ENCODE measurements around the gene RPN1. TPM values are rescaled to one million over a fixed set of nuclear protein-coding genes. Genes with fewer than 3 reads are reported as not detected.

The RPN1 gene
- total and polyA plus RNA-seq, 2 of the 8 experiments (the other 6 are each of a cell fraction or from before 2014, with no cell fraction given): 165 to 211 TPM

DNA sequence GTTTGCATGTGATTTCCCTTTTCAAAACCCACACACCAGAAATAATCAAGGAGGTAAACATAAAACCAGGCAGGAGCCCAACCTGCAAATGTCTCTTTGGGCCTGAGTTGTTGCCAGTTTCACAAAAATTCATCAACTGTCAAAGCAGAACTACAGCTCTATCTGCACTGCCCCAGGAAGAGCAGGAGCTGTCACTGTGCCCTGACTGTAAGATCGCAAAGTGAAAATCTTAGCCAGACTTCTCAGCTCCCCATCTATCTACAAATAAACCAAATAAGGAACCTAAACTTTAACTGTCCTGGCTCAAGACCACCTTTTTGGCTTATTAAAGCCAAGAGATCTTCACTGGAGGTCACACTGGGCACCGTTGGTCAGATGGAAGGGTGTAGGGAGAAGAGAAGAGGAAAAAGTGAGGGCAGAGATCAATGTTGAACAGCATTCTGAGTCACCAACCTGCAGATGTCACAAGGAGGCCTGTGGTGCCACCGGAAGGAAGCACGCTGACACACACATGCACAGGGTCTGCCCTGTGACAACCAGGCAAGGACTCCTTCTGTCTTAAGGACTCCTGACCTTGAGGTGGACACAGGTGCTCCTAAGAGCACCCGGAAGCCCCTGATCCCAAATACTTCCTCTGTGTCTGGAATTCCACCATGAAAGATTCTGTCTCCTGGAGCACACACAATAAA lies 58.7 kb downstream of the RPN1 start:
- FAIRE-seq (no peak), DNase-seq (ENCODE audit: low read depth in 1 of 2, low spot score in 2 of 2) (no peak)
- Histone ChIP-seq H4K91ac (replicated peaks; ENCODE audit: insufficient read length, low read length) (no peak overlapping the region), H3K9ac (replicated peaks in 1 of 4; ENCODE audit: extremely low read depth in 1 of 4, low read depth in 3 of 4, low read length in 3 of 4) (no peak overlapping the region), H3K4me3 (ENCODE audit: extremely low read depth in 1 of 4, insufficient read depth in 2 of 4, low read depth in 3 of 4, low read length in 4 of 4) (no peak overlapping the region), H3K4me2 (ENCODE audit: insufficient read depth in 1 of 2, low read depth in 2 of 2, low read length in 2 of 2) (no peak overlapping the region), H2BK15ac (ENCODE audit: low read length) (no peak overlapping the region), H3K27me3 (replicated peaks in 1 of 4; ENCODE audit: control insufficient read depth in 3 of 4, extremely low read depth in 1 of 4, insufficient read depth in 3 of 4, low read length in 3 of 4) (no peaks in the 10 kb centered on the region), H3K4me1 (replicated peaks in 1 of 4; ENCODE audit: control insufficient read depth in 3 of 4, insufficient read depth in 4 of 4, low read length in 3 of 4) (no peaks in the 10 kb centered on the region; a peak in 1 of 7 replicates), H3K36me3 (ENCODE audit: control insufficient read depth in 2 of 4, insufficient read depth in 4 of 4, low read length in 3 of 4) (no peaks in the 10 kb centered on the region), H3K27ac (ENCODE audit: low read depth, low read length) (no peak overlapping the region), H2AFZ (ENCODE audit: low read length) (no peak overlapping the region), H2AK5ac (ENCODE audit: low read depth, low read length) (no peak overlapping the region), H3K9me3 (ENCODE audit: insufficient read depth in 2 of 2, low read depth in 1 of 2, low read length in 1 of 2) (no peaks in the 10 kb centered on the region), H4K5ac (ENCODE audit: insufficient read length, low read depth, low read length) (no peak overlapping the region), H4K20me1 (replicated peaks in 1 of 2; ENCODE audit: control insufficient read depth in 1 of 2, insufficient read depth in 2 of 2, low read length in 2 of 2) (no peaks in the 10 kb centered on the region), H2BK12ac (ENCODE audit: low read depth, low read length) (no peak overlapping the region), H3K4ac (replicated peaks; ENCODE audit: insufficient read length, low read depth, low read length) (no peak overlapping the region), H2BK120ac (replicated peaks; ENCODE audit: low read depth, low read length) (no peak overlapping the region), H3K14ac (ENCODE audit: insufficient read length) (no peak overlapping the region), H2BK5ac (ENCODE audit: low read depth, low read length) (no peak overlapping the region), H3K79me1 (ENCODE audit: low read depth, low read length) (no peaks in the 10 kb centered on the region), H2BK20ac (ENCODE audit: low read length) (no peak overlapping the region), H3K18ac (ENCODE audit: extremely low read depth, low read length) (no peak overlapping the region), H3K56ac (replicated peaks; ENCODE audit: insufficient read length, low read depth, low read length) (no peak overlapping the region), H4K8ac (ENCODE audit: extremely low read depth, insufficient read depth, low read length) (no peak overlapping the region), H3K23me2 (ENCODE audit: low read depth, low read length) (no peaks in the 10 kb centered on the region), H3K23ac (ENCODE audit: insufficient read length) (no peak overlapping the region), H3K79me2 (ENCODE audit: control insufficient read depth in 1 of 2, insufficient read depth in 2 of 2, low read length in 2 of 2) (no peaks in the 10 kb centered on the region)
- WGBS, 2 experiments (ENCODE audit: extremely low coverage in 1 of 2, insufficient coverage in 1 of 2, insufficient read length in 1 of 2, insufficient replicate concordance in 2 of 2, low coverage in 1 of 2, low lambda C conversion rate in 2 of 2, missing lambda C conversion rate in 1 of 2): 77% methylated on average over 5 of the region's 5 CpGs; no CpG with 5 or more reads in 1 of the 2 experiments
- CTCF ChIA-PET (ENCODE audit: partially characterized antibody): interaction anchor here (0.6 to 14.8 kb wide), 8 partner anchors 13 to 724 kb away, joined by 3 to 160 read pairs (median 4); no protein-coding TSS in a partner anchor
- TF ChIP-seq CBX5 (IDR thresholded peaks at IDR 0.05; ENCODE audit: low read depth, low read length) (no peak), CREB1 (IDR thresholded peaks at IDR 0.05) (no peak), TEAD4 (IDR thresholded peaks at IDR 0.05; ENCODE audit: low read depth, low read length) (no peak), YY1 (IDR thresholded peaks at IDR 0.05; ENCODE audit: low read depth, low read length) (no peak), EZH2 (IDR thresholded peaks at IDR 0.05; ENCODE audit: low read depth, low read length, severe bottlenecking) (no peak), SP4 (IDR thresholded peaks at IDR 0.05; ENCODE audit: low read length) (no peak), RNF2 (IDR thresholded peaks at IDR 0.05; ENCODE audit: borderline replicate concordance, low read depth, low read length, missing control alignments, poor library complexity, severe bottlenecking) (no peak), MAFK (IDR thresholded peaks at IDR 0.05; ENCODE audit: low read depth, low read length) (no peak), CEBPB (IDR thresholded peaks at IDR 0.05; ENCODE audit: low read depth, low read length) (no peak), EP300 (IDR thresholded peaks at IDR 0.05; ENCODE audit: borderline replicate concordance in 1 of 2, low read depth in 2 of 2, low read length in 2 of 2) (no peak), NRF1 (IDR thresholded peaks at IDR 0.05; ENCODE audit: low read depth, low read length) (no peak), EGR1 (IDR thresholded peaks at IDR 0.05; ENCODE audit: borderline replicate concordance, low read depth, low read length) (no peak), ZNF274 (IDR thresholded peaks at IDR 0.05; ENCODE audit: borderline replicate concordance, extremely low read depth, low read length) (no peak), SP2 (IDR thresholded peaks at IDR 0.05; ENCODE audit: low read length) (no peak)
- POLR2A ChIA-PET (ENCODE audit: partially characterized antibody): interaction anchor here (0.6 to 0.9 kb wide), 2 partner anchors 100 to 150 kb away, joined by 3 to 5 read pairs; no protein-coding TSS in a partner anchor
